GM20000 (cell line): ENCODE data around the gene C3.
"Not testable (repeated sequence)": the region's sequence is repeated elsewhere in the genome, so short reads cannot be mapped to it uniquely, and the experiment has no call there.

Experiments
- DNase-seq: peaks from one replicate; pipeline ENCODE4 v3.0.0; 2012; ENCODE audit warnings: low spot score
- CTCF ChIP-seq: IDR thresholded peaks from 2 replicates; pipeline ENCODE4 v1.5.1; 2012; ENCODE audit warnings: mild to moderate bottlenecking, control low read depth; ENCODE audit errors: extremely low read depth, missing control alignments

C3 gene

DNA sequence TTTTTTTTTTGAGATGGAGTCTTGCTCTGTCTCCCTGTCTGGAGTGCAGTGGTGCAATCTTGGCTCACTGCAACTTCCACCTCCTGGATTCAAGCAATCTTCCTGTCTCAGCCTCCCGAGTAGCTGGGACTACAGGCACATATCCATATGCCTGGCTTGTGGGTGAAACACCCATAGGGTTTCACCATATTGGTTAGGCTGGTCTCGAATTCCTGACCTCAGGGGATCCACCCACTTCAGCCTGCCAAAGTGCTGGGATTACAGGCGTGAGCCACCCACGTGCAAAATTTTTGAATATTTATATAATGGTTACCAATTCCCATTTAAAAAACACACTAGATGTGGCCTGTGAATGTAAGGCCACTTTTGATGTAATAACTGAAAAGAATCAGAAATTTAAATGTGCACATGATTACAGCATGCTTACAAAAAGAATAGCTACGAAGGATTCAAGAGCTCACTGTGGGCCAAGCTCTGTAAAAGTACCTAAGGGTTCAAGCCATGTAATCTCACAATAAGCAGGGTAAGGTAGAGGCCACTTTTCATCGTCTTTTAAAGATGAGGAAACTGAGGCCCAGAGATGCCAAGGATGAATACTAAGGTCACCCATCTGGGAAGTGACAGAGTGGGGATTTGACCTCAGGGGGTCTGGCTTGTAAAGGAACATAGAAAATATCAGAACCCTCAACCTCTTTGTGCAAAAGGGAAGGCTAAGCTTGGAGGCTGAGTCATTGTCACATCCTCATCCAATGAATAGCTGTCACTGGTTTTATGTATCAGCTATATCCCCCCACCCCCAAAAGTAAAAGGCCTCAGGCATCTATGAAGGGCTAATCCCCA is 68.3 kb downstream of the C3 start:
- no peak for DNase-seq
- no peak for TF ChIP-seq CTCF

GRCh38 chr19:6649185-6649584 is 71.3 kb downstream of the C3 start:
- no peak for DNase-seq
- TF ChIP-seq CTCF = no peak

- DNase-seq = no peak
- TF ChIP-seq CTCF = no peak
These were observed 72.2 kb downstream of the C3 start for GRCh38 chr19:6648141-6648715.

DNA sequence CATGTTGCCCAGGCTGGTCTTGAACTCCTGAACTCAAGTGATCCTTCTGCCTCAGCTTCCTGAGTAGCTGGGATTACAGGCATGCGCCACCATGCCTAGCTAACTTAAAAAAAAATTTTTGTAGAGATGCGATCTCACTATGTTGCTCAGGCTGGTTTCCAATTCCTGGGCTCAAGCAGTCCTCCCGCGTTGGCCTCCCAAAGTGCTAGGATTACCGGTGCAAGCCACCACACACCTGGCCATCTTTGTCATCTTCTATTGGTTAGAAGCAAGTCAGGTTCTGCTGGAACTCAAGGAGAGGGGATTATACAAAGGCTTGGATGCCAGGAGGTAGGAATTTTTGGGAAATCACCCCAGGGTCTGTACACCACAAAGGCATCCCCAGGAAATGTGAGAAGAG is 75.7 kb downstream of the C3 start:
- TF ChIP-seq CTCF = no peak
- DNase-seq = no peak

DNA sequence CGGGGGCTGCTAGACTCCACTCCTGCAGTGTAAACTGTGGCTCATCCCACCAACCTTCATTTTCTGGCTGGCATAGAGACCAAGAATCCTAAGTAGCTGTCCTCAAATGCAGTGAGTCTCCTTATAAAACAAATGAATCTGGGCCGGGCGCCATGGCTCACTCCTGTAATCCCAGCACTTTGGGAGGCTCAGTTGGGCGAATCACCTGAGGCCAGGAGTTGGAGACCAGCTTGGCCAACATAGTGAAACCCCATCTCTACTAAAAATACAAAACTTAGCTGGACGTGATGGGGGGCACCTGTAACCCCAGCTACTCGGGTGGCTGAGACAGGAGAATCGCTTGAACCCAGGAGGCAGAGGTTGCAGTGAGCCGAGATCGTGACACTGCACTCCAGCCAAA is 80.1 kb downstream of the C3 start:
- not testable (repeated sequence) for DNase-seq

GRCh38 chr19:6639439-6639838 is 81.0 kb downstream of the C3 start:
- no peak for TF ChIP-seq CTCF

GRCh38 chr19:6633456-6633813 is 87.0 kb downstream of the C3 start:
- DNase-seq = not testable (repeated sequence)

More at GRCh38 chr19:6639439-6639838, 81.0 kb downstream of the C3 start:
- no peak for DNase-seq

DNA sequence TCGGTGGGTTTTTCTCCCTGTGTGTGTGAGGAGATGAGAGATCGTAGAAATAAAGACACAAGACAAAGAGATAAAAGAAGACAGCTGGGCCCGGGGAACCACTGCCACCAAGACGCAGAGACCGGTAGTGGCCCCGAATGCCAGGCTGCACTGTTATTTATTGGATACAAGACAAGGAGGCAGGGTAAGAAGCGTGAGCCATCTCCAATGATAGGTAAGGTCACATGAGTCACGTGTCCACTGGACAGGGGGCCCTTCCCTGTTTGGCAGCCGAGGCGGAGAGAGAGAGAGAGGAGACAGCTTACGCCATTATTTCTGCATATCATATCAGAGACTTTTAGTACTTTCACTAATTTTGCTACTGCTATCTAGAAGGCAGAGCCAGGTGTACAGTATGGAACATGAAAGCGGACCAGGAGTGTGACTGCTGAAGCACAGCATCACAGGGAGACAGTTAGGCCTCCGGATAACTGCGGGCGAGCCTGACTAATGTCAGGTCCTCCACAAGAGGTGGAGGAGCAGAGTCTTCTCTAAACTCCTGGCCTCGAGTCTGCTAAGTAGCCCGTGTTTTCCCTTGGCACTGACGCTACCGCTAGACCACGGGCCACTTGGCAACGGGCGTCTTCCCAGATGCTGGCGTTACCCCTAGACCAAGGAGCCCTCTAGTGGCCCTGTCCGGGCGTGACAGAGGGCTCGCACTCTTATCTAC is 87.5 kb downstream of the C3 start:
- peak; percentile 91 for TF ChIP-seq CTCF
- DNase-seq = not testable (repeated sequence)
